ENCODE data around the gene KRTAP4-5.
"Not testable (repeated sequence)": the region's sequence is repeated elsewhere in the genome, so short reads cannot be mapped to it uniquely, and the experiment has no call there.

The KRTAP4-5 gene

DNA sequence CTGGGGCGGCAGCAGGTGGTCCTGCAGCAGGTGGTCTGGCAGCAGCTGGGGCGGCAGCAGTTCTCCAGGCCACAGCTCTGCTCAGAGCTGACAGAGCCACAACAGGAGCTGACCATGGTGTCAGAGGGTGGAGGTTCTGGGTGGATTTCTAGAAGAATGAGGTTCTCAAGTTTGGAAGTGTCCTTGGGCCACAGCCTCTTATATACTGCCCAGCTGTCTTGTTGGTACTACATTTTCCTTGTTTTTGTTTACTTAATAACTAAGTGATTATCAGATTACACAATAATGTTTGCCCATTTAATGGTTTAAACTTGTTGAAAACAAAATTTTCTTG is at the start of gene KRTAP4-5:
Gene KRTAP4-5 (minus strand): TSS at position 174 of the 334 bp plus-strand sequence. CDS start 58 bp downstream, at position 116.
- no peak for DNase-seq

DNA sequence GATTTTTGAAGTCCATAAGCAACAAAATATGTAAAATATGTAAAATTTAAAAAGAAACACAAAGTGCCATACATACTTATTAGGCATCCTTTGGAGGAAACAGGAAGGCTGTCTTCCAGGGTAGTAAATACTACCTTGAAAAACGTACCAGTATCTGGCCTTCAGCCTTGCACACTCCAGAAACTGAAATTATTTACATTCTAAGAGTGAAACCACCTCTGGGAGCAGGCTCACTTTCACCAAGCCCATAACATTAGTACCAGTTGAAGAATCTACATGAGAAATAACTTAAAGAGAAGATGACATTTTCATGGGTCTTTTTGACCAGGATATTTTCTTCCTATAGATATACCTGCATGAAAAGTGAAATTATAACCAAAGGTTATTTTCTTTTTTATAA is 46.4 kb upstream of the KRTAP4-5 start:
- DNase-seq: no peak

DNA sequence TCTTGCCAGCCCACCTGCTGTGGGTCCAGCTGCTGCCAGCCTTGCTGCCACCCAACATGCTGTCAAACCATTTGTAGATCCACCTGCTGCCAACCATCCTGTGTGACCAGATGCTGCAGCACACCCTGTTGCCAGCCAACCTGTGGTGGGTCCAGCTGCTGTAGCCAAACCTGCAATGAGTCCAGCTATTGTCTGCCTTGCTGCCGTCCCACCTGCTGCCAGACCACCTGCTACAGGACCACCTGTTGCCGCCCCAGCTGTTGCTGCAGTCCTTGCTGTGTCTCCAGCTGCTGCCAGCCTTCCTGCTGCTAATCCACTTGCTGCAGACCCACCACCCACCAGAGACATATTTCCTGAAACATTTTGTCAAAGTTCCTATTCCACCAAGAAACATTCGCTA is 40.7 kb upstream of the KRTAP4-5 start:
- DNase-seq: no peak

DNA sequence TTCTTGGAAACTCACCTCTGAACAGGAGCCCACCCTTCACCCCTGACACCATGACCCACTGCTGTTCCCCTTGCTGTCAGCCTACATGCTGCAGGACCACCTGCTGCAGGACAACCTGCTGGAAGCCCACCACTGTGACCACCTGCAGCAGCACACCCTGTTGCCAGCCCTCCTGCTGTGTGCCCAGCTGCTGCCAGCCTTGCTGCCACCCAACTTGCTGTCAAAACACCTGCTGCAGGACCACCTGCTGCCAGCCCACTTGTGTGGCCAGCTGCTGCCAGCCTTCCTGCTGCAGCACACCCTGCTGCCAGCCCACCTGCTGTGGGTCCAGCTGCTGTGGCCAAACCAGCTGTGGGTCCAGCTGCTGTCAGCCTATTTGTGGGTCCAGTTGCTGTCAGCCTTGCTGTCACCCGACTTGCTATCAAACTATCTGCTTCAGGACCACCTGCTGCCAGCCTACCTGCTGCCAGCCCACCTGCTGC is 40.3 kb upstream of the KRTAP4-5 start, which contains the start of gene KRTAP9-1:
Gene KRTAP9-1 (plus strand): TSS at position 51 of the 482 bp plus-strand sequence. CDS start 0 bp downstream, at position 51.
- not testable (repeated sequence) for DNase-seq

DNA sequence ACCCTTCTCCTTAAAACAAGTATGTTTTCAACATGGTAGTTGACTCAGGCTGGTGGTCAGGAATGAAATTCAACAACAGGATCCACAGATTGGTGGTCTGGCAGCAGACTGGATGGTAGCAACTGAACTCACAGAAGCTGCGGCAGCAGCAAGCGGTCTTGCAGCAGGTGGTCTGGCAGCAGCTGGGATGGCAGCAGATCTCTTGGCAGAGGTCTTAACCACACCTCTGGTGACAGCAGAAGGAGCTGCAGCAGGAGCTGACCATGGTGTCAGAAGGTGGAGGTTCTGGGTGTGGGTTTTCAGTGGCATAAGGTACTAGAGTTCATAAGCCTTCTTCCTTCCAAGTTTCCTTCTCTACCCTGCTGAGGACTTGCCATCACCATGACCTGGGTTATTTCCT is 37.2 kb upstream of the KRTAP4-5 start:
- DNase-seq: no peak

DNA sequence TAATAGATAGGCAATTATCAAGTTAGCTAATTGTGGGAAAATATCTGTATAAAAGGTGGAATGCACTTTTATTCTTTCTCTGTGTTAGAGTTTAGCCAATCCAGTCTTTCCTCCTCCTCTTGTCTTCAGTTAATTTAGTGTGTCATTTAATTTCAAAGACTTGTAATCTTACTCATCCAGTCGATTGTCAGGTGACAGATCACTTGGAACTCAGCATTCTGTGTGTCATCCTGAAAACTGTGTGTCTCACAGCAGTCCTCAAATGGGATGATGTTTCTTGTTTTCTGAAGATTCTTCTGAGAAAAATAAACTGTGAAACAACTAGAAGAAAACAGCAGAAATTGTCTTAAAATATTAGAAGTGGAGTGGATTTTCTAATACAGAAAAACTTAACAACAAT is 35.4 kb upstream of the KRTAP4-5 start:
- no peak for DNase-seq

DNA sequence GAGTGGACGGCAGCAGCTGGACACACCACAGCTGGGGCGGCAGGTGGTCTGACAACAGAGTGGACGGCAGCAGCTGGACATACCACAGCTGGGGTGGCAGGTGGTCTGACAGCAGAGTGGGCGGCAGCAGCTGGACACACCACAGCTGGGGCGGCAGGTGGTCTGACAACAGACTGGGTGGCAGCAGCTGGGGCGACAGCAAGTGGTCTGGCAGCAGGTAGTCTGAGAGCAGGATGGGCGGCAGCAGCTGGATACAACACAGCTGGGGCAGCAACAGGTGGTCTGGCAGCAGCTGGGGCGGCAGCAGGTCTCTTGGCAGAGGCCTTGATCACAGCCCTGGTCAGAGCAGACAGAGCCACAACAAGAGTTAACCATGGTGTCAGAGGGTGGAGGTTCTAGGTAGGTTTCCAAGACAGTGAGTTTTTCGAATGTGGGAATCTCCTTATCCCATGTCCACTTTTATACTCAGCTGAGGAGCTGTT is 34.9 kb upstream of the KRTAP4-5 start, which contains the start of gene KRTAP4-1:
Gene KRTAP4-1 (minus strand): TSS at position 432 of the 482 bp plus-strand sequence. CDS start 57 bp downstream, at position 375.
- DNase-seq: no peak

DNA sequence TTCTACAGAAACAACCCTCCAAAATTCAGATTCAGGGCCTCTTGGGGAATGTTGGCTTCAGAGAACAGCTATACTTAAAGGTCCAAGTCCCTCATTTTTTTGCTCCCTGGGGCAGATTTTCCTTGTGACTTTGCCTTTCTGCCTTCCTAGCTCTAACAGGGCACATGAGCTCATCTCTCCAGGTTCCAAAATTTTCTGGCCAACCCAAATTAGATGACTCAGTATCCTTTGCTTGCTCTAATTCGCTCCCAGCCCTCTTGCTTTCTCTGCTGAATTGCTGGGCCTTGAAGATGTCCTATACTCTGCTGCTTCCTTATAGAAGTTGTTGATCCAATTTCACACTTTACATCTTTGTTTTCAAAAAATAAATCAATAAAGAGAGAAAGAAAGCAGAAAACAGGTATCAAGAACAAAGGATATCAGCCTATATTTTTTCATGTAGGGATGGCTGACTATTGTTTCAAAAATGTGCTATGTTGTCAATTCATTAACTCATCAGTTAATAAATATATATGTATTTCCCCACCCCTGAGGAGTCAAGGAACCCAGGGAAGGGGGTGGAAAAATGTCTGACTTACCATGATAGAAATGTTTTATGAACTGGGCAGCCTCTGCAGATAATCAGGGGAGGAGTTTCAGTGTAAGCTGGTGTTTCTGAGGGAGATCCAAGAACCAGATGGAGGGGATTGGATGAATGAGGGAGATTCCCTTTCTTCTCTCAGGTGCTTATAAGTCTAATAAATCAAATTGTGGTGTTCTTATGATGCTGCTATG is 29.4 kb upstream of the KRTAP4-5 start:
- no peak for DNase-seq

DNA sequence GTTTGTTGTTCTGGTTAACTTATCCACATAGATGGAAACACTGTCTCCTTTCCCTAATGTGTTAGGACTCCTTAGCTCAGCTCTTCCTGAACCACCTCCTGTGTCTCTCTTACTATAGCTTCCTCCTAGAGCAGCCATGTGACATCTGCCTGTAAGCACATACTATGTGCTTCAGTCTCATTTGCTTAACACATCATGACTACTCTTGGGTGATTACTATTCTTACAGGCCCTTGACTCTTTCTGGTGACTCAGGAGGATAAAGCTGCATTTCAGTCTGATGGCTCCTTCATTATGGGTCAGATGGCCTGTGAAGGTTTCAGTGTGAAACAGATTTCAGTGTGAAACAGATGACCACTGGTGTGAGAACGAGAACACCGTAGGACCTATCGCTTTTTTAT is 28.7 kb upstream of the KRTAP4-5 start:
- DNase-seq: no peak

DNA sequence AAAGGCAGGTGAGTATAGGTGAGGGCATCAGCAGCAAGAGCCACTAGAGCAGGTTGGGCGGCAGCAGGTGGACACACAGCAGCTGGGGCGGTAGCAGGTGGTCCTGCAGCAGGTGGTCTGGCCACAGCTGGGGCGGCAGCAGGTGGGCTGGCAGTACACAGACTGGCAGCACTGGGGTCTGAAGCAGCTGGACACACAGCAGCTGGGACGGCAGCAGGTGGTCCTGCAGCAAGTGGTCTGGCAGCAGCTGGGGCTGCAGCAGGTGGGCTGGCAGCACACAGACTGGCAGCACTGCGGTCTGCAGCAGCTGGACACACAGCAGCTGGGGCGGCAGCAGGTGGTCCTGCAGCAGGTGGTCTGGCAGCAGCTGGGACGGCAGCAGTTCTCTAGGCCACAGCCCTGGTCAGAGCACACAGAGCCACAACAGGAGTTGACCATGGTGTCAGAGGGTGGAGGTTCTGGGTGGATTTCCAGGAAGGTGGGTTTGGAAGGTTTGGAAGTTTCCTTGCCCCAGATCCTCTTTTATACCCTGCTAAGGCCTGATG is 28.2 kb upstream of the KRTAP4-5 start, which contains the start of gene KRTAP4-2:
Gene KRTAP4-2 (minus strand): TSS at position 495 of the 545 bp plus-strand sequence. CDS start 57 bp downstream, at position 438.
- no peak for DNase-seq

DNA sequence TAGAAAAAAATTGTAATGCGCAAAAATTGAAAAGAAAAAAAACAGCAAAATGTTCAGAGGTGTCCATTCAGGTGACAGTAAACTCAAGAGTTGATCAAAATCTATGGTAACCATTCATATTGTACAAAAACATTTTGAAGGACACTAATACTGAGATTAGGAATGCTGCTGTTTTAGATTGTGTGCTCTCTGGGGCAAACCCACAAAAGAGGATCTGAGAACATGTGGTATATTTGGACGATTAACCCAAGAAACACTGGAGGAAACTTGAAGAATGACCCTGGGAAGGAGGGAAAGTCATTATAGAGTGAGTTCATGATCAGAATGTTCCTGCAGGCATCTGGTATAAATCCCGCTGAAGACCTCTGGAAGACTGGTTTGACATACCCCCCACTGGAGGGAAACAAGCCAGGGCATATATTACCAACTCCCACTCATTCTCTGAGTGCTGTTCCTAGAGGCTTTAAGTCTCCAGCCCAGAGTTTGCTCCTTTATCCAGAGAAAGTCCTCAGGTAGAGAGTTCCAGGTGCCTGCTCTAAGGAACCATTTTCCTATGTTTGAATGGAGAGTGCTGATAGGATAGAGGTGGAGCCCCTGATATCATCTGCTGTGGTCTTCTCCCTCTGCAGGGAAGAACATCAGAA is 27.2 kb upstream of the KRTAP4-5 start:
- DNase-seq: no peak

DNA sequence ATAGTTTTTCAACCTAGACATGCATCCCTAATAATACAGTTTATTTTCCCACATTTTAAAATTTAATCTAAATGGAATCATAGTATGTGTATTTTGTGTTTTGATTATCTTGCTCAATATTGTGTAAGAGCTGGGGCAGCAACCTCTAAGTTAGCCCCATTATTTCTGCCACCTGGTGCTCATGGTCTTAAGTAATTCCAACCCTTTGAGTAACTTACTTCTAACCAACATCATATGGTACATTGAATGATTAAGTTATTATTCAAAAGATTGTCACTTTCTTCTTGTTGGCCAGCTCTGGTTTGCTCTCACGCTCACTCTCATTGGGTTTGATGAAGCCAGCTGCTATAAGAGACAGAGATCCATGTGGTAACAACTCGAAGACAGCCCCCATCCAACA is 22.3 kb upstream of the KRTAP4-5 start:
- DNase-seq: no peak

DNA sequence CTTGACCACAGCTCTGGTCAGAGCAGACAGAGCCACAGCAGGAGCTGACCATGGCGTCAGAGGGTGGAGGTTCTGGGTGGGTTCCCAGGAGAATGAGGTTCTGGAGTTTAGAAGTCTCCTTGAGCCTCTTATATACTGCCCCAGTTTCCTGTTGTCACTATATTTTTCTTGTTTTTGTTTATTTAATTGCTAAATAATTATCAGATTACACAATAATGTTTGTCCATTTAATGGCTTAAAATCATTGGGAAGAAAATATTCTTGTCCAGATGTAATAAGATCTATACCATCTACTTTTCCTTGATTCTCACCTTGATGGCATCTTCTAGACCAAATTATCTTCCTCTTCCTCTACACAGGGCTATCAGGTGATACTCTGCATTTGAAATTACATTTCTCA is 18.5 kb upstream of the KRTAP4-5 start, which contains the start of gene KRTAP4-3:
Gene KRTAP4-3 (minus strand): TSS at position 101 of the 400 bp plus-strand sequence. CDS start 49 bp downstream, at position 52.
- no peak for DNase-seq

DNA sequence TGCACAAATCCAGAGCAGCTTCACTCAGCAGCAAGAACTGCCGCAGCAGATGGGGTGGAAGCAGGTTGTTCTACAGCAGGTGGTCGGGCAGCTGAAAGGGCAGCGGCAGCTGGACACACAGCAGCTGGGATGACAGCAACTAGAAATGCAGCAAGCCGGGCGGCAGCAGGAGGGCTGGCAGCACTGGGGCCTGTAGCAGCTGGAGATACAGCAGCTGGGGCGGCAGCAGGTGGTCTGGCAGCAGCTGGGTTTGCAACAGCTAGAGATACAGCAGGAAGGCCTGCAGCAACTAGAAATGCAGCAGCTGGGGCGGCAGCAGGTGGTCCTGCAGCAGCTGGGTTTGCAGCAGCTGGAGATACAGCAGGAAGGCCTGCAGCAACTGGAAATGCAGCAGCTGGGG is 17.9 kb upstream of the KRTAP4-5 start:
- DNase-seq: no peak

DNA sequence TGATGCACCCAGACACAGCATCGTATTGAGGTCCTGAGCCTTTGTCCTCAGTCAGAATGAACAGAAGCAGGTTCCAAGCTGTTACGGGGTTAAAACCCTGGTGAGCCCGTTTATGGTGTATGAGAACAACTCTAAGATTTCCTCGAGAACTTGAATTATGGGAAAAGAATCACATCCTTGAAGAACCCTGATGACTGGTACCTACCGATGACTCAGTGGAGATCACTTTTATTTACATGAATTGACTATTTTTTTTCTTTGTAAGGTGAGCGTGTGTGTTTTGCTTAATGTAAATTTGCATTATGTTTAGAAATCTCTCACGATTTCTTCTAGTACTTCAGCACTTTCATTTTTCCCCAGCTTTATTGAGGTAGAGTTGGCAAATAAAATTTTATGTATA is 14.2 kb upstream of the KRTAP4-5 start:
- DNase-seq: no peak

DNA sequence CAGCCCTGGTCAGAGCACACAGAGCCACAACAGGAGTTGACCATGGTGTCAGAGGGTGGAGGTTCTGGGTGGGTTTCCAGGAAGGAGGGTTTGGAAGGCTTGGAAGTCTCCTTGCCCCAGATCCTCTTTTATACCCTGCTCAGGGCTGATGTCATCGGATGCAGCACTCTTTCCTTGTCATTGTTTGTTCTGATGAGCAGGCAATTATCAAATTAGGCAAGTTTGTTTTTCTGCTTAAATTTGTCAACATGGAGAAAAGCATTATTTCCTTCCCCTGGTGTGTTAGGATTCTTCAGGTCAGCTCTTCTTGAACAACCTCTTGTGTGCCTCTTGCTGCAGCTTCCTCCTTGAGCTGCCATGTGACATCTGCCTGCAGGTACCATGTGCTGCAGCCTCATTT is 11.0 kb upstream of the KRTAP4-5 start, which contains the start of gene KRTAP4-4:
Gene KRTAP4-4 (minus strand): TSS at position 101 of the 400 bp plus-strand sequence. CDS start 57 bp downstream, at position 44.
- no peak for DNase-seq

DNA sequence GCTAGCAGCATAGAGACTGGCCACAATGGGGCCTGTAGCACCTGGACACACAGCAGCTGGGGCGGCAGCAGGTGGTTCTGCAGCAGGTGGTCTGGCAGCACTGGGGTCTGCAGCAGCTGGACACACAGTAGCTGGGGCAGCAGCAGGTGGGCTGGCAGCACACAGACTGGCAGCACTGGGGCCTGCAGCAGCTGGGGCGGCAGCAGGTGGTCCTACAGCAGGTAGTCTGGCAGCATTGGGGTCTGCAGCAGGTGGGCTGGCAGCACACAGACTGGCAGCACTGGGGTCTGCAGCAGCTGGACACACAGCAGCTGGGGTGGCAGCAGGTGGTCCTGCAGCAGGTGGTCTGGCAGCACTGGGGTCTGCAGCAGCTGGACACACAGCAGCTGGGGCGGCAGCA is 10.6 kb upstream of the KRTAP4-5 start:
- DNase-seq: not testable (repeated sequence)

DNA sequence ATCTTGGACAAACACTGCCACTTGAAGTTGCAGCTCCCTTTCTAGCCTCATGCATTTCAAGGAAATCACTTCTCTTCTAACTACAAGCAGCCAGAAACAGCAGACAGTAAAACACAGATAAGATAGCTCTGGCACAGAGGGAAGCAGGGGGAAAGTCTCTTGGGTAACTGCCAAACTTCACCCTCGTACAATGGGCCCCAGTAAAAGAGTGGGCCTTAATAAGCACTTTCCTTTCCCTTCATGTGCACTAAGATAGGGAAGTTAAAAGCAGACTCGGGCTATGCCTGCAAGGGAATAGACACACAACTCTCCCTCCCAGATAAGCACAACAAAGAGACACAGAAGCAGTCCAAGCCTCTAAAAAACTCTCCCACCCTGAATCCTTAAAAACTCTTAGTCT is 4.2 kb upstream of the KRTAP4-5 start:
- DNase-seq: no peak

DNA sequence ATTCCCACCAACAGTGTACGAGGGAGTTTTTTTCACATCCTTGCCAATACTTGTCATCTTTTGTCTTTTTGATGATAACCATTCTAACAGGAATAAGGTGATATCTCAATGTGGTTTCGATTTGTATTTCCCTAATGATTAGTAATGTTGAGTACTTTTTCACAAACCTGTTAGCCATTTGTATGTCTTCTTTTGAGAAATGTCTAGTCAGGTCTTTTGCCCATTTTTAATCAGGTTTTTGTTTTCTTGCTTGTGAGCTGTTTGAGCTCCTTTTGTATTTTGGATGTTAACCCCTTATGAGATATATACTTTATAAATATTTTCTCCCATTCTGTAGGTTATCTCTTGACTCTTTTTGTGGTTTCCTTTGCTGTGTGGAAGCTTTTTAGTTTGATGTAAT is 1.9 kb upstream of the KRTAP4-5 start:
- DNase-seq: no peak

DNA sequence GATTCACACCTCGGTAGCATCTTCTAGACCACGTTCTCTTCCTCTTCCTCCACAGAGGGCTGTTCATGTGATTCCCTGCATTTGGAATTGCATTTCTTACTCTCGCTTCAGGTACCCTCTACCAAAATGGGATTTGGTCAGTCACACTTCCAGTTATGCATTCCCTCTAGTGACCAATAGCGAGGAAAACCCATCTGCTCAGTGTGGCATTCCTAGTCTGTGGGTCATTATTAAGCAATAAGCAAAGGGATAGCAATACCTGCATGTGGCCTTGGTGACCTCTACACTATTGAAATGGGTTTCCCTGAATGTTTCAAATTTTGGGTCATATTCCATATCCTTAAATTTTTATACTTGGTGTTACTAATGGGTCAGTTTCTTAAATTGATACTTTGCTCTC is 401 bp upstream of the KRTAP4-5 start:
- DNase-seq: no peak

DNA sequence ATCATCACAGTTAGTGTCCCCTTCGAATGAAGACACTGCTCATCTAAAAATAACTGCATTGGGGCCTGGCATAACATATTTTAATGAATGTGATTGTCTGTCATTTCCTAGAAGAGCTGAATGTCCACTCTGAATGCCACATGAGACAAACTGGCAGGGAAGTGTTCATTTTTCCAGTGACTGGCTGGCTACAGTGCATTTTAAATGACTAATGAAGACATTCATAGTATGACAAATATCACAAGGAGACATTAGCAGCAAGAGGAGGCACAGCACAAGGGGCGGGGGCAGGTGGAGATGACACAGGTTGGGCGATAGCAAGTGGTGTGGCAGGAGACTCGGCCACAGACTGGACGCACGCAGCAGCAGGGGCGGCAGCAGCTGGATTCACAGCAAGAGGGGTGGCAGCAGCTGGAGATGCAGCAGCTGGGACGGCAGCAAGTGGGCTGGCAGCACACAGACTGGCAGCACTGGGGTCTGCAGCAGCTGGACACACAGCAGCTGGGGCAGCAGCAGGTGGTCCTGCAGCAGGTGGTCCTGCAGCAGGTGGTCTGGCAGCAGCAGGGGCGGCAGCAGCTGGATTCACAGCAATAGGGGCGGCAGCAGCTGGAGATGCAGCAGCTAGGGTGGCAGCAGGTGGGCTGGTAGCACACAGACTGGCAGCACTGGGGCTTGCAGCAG is 514 bp downstream of the KRTAP4-5 start:
- not testable (repeated sequence) for DNase-seq

DNA sequence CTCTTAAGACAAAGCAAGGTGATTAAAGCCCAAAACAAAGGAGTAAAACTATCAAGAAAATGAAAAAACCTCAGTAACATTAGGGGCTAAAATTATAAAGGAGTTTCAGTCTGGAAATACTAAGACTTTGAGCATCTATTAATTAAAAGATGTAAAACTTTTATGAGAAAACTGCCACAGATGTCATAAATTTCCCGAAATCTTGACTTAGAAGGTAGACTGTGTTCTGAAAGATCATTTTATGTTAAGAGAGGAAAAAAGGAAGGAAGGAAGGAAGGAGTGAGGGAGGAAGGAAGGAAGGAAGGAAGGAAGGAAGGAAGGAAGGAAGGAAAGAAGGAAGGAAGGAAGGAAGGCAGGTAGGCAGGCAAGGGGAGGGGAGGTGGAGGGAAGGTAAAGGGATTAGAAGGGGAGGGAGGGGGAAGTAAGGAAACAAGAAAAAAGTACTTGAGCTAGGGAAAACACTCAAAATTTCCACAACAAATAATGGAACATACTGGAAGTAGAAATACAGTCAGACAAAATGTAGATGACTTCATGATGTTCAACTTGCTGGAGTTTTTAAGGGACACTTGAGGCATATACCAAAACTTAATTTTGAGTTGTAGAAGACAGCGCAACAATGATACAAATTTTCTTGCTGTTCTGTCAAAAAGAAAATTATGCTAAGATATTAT is 2.0 kb downstream of the KRTAP4-5 start:
- no peak for DNase-seq

Data from activated naive CD4-positive, alpha-beta T cell (primary cell).